ENCODE measurements around the gene BCL2L1. TPM values are rescaled to one million over a fixed set of nuclear protein-coding genes. Genes with fewer than 3 reads are reported as not detected.

Gene BCL2L1
- total and polyA plus RNA-seq, 2 donors (not counting 1 experiment from before 2014, with no cell fraction given), result 61.8 to 77.1 TPM

DNA sequence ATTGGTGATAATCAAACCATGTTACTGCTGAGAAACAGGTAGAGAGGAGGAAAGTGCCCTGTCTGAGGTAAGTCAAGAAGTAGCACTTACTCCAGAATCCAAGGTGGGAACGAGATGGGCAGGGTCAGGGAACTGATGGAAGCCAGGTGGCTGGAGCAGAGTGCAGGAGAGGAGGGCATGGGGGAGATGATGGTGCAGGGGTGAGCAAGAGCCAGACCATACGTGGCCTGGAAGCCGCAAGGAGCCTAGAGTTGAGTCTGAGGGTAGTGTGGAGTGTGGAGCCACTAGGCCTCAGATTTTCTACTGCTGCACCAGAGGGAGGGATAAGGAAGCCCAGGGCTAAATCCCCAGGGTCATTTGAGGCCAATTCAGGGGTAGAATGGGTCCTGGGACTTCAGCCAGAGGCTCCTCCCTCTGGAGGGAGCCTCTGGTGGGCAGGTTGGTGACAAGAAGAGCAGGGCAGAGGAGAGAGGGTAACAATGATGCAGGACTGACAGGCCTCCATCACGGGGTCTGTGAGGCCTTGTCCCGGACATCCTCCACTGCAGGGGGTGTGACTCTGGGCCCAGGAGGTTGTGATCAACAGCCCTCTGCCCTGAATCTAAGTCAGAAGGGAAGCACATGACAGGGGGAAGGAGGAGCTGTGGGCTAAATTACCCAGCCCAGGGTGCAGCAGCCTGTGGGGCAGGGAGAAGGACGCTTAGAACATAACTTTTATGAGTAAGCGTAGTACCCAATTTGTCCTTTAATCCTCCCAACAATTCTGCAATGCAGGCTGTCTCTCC lies 56.2 kb downstream of the BCL2L1 start:
- H3K27ac ChIP-seq (ENCODE audit: insufficient read depth, low read length), result no peak overlapping the region
- peaks cover 47% of the 10 kb centered on the region for H3K79me2 ChIP-seq (ENCODE audit: control insufficient read depth, insufficient read depth, low read length)
- peaks cover 22% of the 10 kb centered on the region for H3K4me1 ChIP-seq (ENCODE audit: control insufficient read depth, extremely low read depth, insufficient read depth, low read length)
- no peaks in the 10 kb centered on the region for H3K27me3 ChIP-seq (ENCODE audit: control insufficient read depth, insufficient read depth, low read length)
- no peak overlapping the region for H3K9ac ChIP-seq (ENCODE audit: insufficient read depth, low read length)
- no peaks in the 10 kb centered on the region for H3K9me3 ChIP-seq (ENCODE audit: control insufficient read depth, insufficient read depth, low read depth, low read length)
- peak in 1 of 2 donors; percentile 46 for DNase-seq (ENCODE audit: low read depth in 2 of 2)
- no peak overlapping the region for H3K4me2 ChIP-seq (ENCODE audit: extremely low read depth, insufficient read depth, low read length)
- H2AFZ ChIP-seq (ENCODE audit: low read length), result no peak overlapping the region
- H4K20me1 ChIP-seq (ENCODE audit: control insufficient read depth, extremely low read depth, insufficient read depth, low read length), result no peaks in the 10 kb centered on the region
- H3K4me3 ChIP-seq (replicated peaks in 1 of 4; ENCODE audit: control extremely low read depth in 1 of 4, insufficient read depth in 1 of 4, low read depth in 3 of 4, low read length in 4 of 4), result no peak overlapping the region
- H3K36me3 ChIP-seq (ENCODE audit: control insufficient read depth, insufficient read depth, low read length), result peaks cover 12% of the 10 kb centered on the region
- no peak for TF ChIP-seq CTCF (conservative IDR thresholded peaks at IDR 0.05 in 1 of 2, IDR thresholded peaks at IDR 0.05 in 1 of 2; ENCODE audit: low read depth in 1 of 2, low read length in 2 of 2)
- TF ChIP-seq EZH2 (IDR thresholded peaks at IDR 0.05; ENCODE audit: low read length, missing control alignments), result no peak

- TF ChIP-seq CTCF (conservative IDR thresholded peaks at IDR 0.05 in 1 of 2, IDR thresholded peaks at IDR 0.05 in 1 of 2; ENCODE audit: low read depth in 1 of 2, low read length in 2 of 2) (no peak), EZH2 (IDR thresholded peaks at IDR 0.05; ENCODE audit: low read length, missing control alignments) (no peak)
- H3K4me3 ChIP-seq (replicated peaks in 1 of 4; ENCODE audit: control extremely low read depth in 1 of 4, insufficient read depth in 1 of 4, low read depth in 3 of 4, low read length in 4 of 4), result no peak overlapping the region
- H3K27ac ChIP-seq (ENCODE audit: insufficient read depth, low read length), result no peak overlapping the region
- H3K27me3 ChIP-seq (ENCODE audit: control insufficient read depth, insufficient read depth, low read length), result no peaks in the 10 kb centered on the region
- peaks cover 41% of the 10 kb centered on the region for H3K79me2 ChIP-seq (ENCODE audit: control insufficient read depth, insufficient read depth, low read length)
- H3K9ac ChIP-seq (ENCODE audit: insufficient read depth, low read length), result no peak overlapping the region
- peaks cover 12% of the 10 kb centered on the region for H3K36me3 ChIP-seq (ENCODE audit: control insufficient read depth, insufficient read depth, low read length)
- no peak overlapping the region for H3K4me2 ChIP-seq (ENCODE audit: extremely low read depth, insufficient read depth, low read length)
- H3K4me1 ChIP-seq (ENCODE audit: control insufficient read depth, extremely low read depth, insufficient read depth, low read length), result peaks cover 19% of the 10 kb centered on the region
- no peak for DNase-seq (ENCODE audit: low read depth in 2 of 2)
- no peaks in the 10 kb centered on the region for H4K20me1 ChIP-seq (ENCODE audit: control insufficient read depth, extremely low read depth, insufficient read depth, low read length)
- H3K9me3 ChIP-seq (ENCODE audit: control insufficient read depth, insufficient read depth, low read depth, low read length), result no peaks in the 10 kb centered on the region
- H2AFZ ChIP-seq (ENCODE audit: low read length), result no peak overlapping the region
These were observed 56.9 kb downstream of the BCL2L1 start for GRCh38 chr20:31665753-31666152.

DNA sequence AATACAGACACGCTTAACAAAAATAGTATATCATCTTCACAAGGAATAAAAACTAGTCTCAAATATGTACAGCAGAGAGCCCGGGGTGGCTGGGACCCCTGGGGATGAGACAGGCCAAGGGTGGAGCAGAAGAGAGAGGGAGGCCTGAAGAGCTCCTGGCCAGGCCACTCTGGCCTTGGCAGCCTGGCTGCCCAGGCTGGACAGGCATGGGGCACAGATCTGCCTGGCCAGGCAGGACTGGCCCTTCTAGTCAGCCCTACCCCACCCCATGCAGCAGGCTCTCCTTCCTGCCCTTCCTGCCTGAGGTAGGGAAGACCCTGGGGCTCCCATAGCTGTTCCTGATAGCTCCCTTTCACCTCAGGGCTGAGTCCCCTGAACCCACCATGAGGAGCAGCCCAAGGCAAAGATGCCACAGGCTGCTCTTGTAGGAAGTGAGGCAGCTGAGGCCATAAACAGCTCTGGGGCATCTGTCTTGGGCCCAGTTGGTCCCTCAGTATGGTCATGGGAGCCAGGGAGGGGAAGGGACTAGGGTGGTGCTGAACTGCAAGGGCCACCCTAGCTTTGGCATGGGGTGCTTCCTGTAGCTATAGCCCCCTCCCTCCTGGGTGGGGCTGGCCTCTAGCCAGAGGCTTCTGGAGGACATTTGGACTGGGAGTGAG lies 57.8 kb downstream of the BCL2L1 start:
- TF ChIP-seq EZH2 (IDR thresholded peaks at IDR 0.05; ENCODE audit: low read length, missing control alignments) (no peak), CTCF (conservative IDR thresholded peaks at IDR 0.05 in 1 of 2, IDR thresholded peaks at IDR 0.05 in 1 of 2; ENCODE audit: low read depth in 1 of 2, low read length in 2 of 2) (no peak)
- Histone ChIP-seq H2AFZ (ENCODE audit: low read length) (no peak overlapping the region), H3K4me2 (ENCODE audit: extremely low read depth, insufficient read depth, low read length) (no peak overlapping the region), H3K4me1 (ENCODE audit: control insufficient read depth, extremely low read depth, insufficient read depth, low read length) (peaks cover 12% of the 10 kb centered on the region), H3K27me3 (ENCODE audit: control insufficient read depth, insufficient read depth, low read length) (no peaks in the 10 kb centered on the region), H3K36me3 (ENCODE audit: control insufficient read depth, insufficient read depth, low read length) (peaks cover 12% of the 10 kb centered on the region), H3K79me2 (ENCODE audit: control insufficient read depth, insufficient read depth, low read length) (peaks cover 32% of the 10 kb centered on the region), H3K9me3 (ENCODE audit: control insufficient read depth, insufficient read depth, low read depth, low read length) (no peaks in the 10 kb centered on the region), H3K9ac (ENCODE audit: insufficient read depth, low read length) (no peak overlapping the region), H3K27ac (ENCODE audit: insufficient read depth, low read length) (no peak overlapping the region), H3K4me3 (replicated peaks in 1 of 4; ENCODE audit: control extremely low read depth in 1 of 4, insufficient read depth in 1 of 4, low read depth in 3 of 4, low read length in 4 of 4) (no peak overlapping the region), H4K20me1 (ENCODE audit: control insufficient read depth, extremely low read depth, insufficient read depth, low read length) (no peaks in the 10 kb centered on the region)
- no peak for DNase-seq (ENCODE audit: low read depth in 2 of 2)
